ENCODE measurements around the gene BTD.

Gene BTD

GRCh38 chr3:15556512-15556911 lies 45.0 kb upstream of the BTD start:
- Histone ChIP-seq H3K9me2 (ENCODE audit: low read depth, low read length) (no peaks in the 10 kb centered on the region), H3F3A (ENCODE audit: insufficient read depth, low read length) (no peaks in the 10 kb centered on the region), H3K27ac (ENCODE audit: low read depth, low read length, poor library complexity, severe bottlenecking) (no peak overlapping the region), H3K79me2 (ENCODE audit: insufficient read depth, low read length) (no peaks in the 10 kb centered on the region), H3K4me3 (ENCODE audit: low read depth, low read length, poor library complexity, severe bottlenecking) (no peak overlapping the region), H3K9ac (ENCODE audit: low read length) (no peak overlapping the region), H3K4me1 (ENCODE audit: insufficient read depth, low read length, severe bottlenecking) (peaks cover 8% of the 10 kb centered on the region), H3K9me3 (ENCODE audit: low read length) (no peaks in the 10 kb centered on the region), H3K36me3 (ENCODE audit: insufficient read depth, low read length) (peaks cover 18% of the 10 kb centered on the region; the same call in 1 of the 2 replicates), H4K20me1 (ENCODE audit: insufficient read depth, low read length) (no peaks in the 10 kb centered on the region; the same call in 1 of the 2 replicates), H2AFZ (ENCODE audit: low read length) (no peak overlapping the region), H3K4me2 (ENCODE audit: low read length) (no peak overlapping the region), H3K27me3 (ENCODE audit: insufficient read depth, low read length) (no peaks in the 10 kb centered on the region)
- TF ChIP-seq CTCF (IDR thresholded peaks at IDR 0.05; ENCODE audit: low read length) (no peak), EZH2 (IDR thresholded peaks at IDR 0.05; ENCODE audit: borderline replicate concordance, low read length) (no peak)

- no peaks in the 10 kb centered on the region for H3K9me2 ChIP-seq (ENCODE audit: low read depth, low read length)
- H3K9ac ChIP-seq (ENCODE audit: low read length): no peak overlapping the region
- H3K4me2 ChIP-seq (ENCODE audit: low read length): no peak overlapping the region
- H3F3A ChIP-seq (ENCODE audit: insufficient read depth, low read length): no peaks in the 10 kb centered on the region
- H3K4me3 ChIP-seq (ENCODE audit: low read depth, low read length, poor library complexity, severe bottlenecking): no peak overlapping the region
- no peaks in the 10 kb centered on the region for H3K79me2 ChIP-seq (ENCODE audit: insufficient read depth, low read length)
- H3K4me1 ChIP-seq (ENCODE audit: insufficient read depth, low read length, severe bottlenecking): peaks cover 8% of the 10 kb centered on the region
- H4K20me1 ChIP-seq (ENCODE audit: insufficient read depth, low read length): no peaks in the 10 kb centered on the region; the same call in 1 of the 2 replicates
- peaks cover 25% of the 10 kb centered on the region for H3K36me3 ChIP-seq (ENCODE audit: insufficient read depth, low read length)
- TF ChIP-seq CTCF (IDR thresholded peaks at IDR 0.05; ENCODE audit: low read length) (peak; percentile 73), EZH2 (IDR thresholded peaks at IDR 0.05; ENCODE audit: borderline replicate concordance, low read length) (no peak)
- H3K27ac ChIP-seq (ENCODE audit: low read depth, low read length, poor library complexity, severe bottlenecking): no peak overlapping the region
- no peak overlapping the region for H2AFZ ChIP-seq (ENCODE audit: low read length)
- no peaks in the 10 kb centered on the region for H3K9me3 ChIP-seq (ENCODE audit: low read length)
- H3K27me3 ChIP-seq (ENCODE audit: insufficient read depth, low read length): no peaks in the 10 kb centered on the region
These were observed 44.0 kb upstream of the BTD start for GRCh38 chr3:15557511-15557946.

- no peak overlapping the region for H3K9ac ChIP-seq (ENCODE audit: low read length)
- H3K36me3 ChIP-seq (ENCODE audit: insufficient read depth, low read length): peaks cover 36% of the 10 kb centered on the region
- no peak overlapping the region for H3K4me2 ChIP-seq (ENCODE audit: low read length)
- H3K79me2 ChIP-seq (ENCODE audit: insufficient read depth, low read length): no peaks in the 10 kb centered on the region
- H3F3A ChIP-seq (ENCODE audit: insufficient read depth, low read length): no peaks in the 10 kb centered on the region
- no peak for TF ChIP-seq CTCF (IDR thresholded peaks at IDR 0.05; ENCODE audit: low read length)
- TF ChIP-seq EZH2 (IDR thresholded peaks at IDR 0.05; ENCODE audit: borderline replicate concordance, low read length): no peak
- no peak overlapping the region for H2AFZ ChIP-seq (ENCODE audit: low read length)
- H3K4me1 ChIP-seq (ENCODE audit: insufficient read depth, low read length, severe bottlenecking): peaks cover 8% of the 10 kb centered on the region
- H3K9me2 ChIP-seq (ENCODE audit: low read depth, low read length): no peaks in the 10 kb centered on the region
- no peaks in the 10 kb centered on the region for H3K9me3 ChIP-seq (ENCODE audit: low read length)
- no peaks in the 10 kb centered on the region; the same call in 1 of the 2 replicates for H4K20me1 ChIP-seq (ENCODE audit: insufficient read depth, low read length)
- no peak overlapping the region for H3K4me3 ChIP-seq (ENCODE audit: low read depth, low read length, poor library complexity, severe bottlenecking)
- no peak overlapping the region for H3K27ac ChIP-seq (ENCODE audit: low read depth, low read length, poor library complexity, severe bottlenecking)
- H3K27me3 ChIP-seq (ENCODE audit: insufficient read depth, low read length): no peaks in the 10 kb centered on the region
These were observed 43.0 kb upstream of the BTD start for GRCh38 chr3:15558581-15558980.

Data from OCI-LY1 (cell line).